A549 (cell line): ENCODE measurements around the gene HIVEP3. TPM values are rescaled to one million over a fixed set of nuclear protein-coding genes. Genes with fewer than 3 reads are reported as not detected.

Source experiments
- ATAC-seq, 2 experiments: fragments of 200-7000 bp in 1 of 2; fragments of >200 bp in 1 of 2; cut with Nextera tagmentation in 1 of 2; cut with Tn5 transposase in 1 of 2; 3 replicates each; pipeline versions ENCODE4 v1.8.0 to v1.9.1; 2018 to 2020; ENCODE audit warnings: mild to moderate bottlenecking in 1 of 2, moderate library complexity in 1 of 2
- CTCF ChIA-PET: fragments of 300-600 bp; sonication (Branson Sonifier 250); formaldehyde crosslinking; extraction: SDS; loops from one replicate; lab custom pipeline; 2021; ENCODE audit warnings: antibody characterized with exemption, inconsistent platforms; lab: Yijun Ruan, JAX
- POLR2A ChIA-PET: fragments of 350-600 bp; formaldehyde crosslinking; extraction: SDS; loops from one replicate; lab custom pipeline; 2021; ENCODE audit warnings: antibody characterized with exemption, inconsistent platforms; lab: Yijun Ruan, JAX
- DNase-seq, 2 experiments: peaks; one replicate each; pipeline versions ENCODE4 v3.0.0 to v3.0.0-alpha.2; 2011 to 2016; ENCODE audit warnings: low read depth in 1 of 2, low spot score in 1 of 2
- FAIRE-seq: peaks from 2 replicates; lab custom pipeline; 2011; peaks lifted over from hg19 to GRCh38; lab: Jason Lieb, UNC
- H3K27ac ChIP-seq, 2 experiments: fragments of >200 bp; sonication (Bioruptor Twin); formaldehyde crosslinking; 3 replicates each; pipeline ENCODE4 v1.5.1; 2016 to 2017
- H3K4me1 ChIP-seq: fragments of >200 bp; sonication (Bioruptor Twin); formaldehyde crosslinking; 3 replicates; pipeline ENCODE4 v1.6.1; 2016
- H3K4me2 ChIP-seq: fragments of >200 bp; sonication (Bioruptor Twin); formaldehyde crosslinking; 3 replicates; pipeline ENCODE4 v1.6.1; 2016
- H3K4me3 ChIP-seq: fragments of >200 bp; sonication (Bioruptor Twin); formaldehyde crosslinking; 3 replicates; pipeline ENCODE4 v1.5.1; 2016
- H3K9me3 ChIP-seq: fragments of >200 bp; sonication (Bioruptor Twin); formaldehyde crosslinking; 3 replicates; pipeline ENCODE4 v1.6.1; 2016
- BHLHE40 ChIP-seq: IDR thresholded peaks from 2 replicates; pipeline ENCODE4 v1.6.1; 2012; ENCODE audit warnings: low read depth, low read length, inconsistent platforms
- CBX8 ChIP-seq: fragments of 200-600 bp; sonication (generic); IDR thresholded peaks from 2 replicates; pipeline ENCODE4 v1.6.1; 2016
- EHF ChIP-seq: fragments of 250-450 bp; sonication (Bioruptor Pico); IDR thresholded peaks from 2 replicates; pipeline ENCODE4 v1.5.0; 2020; ENCODE audit warnings: mild to moderate bottlenecking
- EP300 ChIP-seq, 2 experiments: fragments of >200 bp; sonication (Bioruptor Twin); formaldehyde crosslinking; IDR thresholded peaks; 2 replicates in 1 of 2; 3 replicates in 1 of 2; pipeline ENCODE4 v1.6.1; 2016 to 2017
- FOSB ChIP-seq: fragments of 250-450 bp; sonication (Bioruptor Pico); IDR thresholded peaks from 2 replicates; pipeline ENCODE4 v1.5.0; 2020; ENCODE audit warnings: mild to moderate bottlenecking, moderate library complexity
- FOSL2 ChIP-seq, 2 experiments: fragments of 450-650 bp in 1 of 2; fragments of >200 bp in 1 of 2; sonication (Bioruptor Twin) in 1 of 2; formaldehyde crosslinking; IDR thresholded peaks; 2 replicates each; pipeline versions ENCODE4 v1.5.0 to v1.6.1; 2016 to 2020; ENCODE audit warnings: mild to moderate bottlenecking in 1 of 2, moderate library complexity in 1 of 2
- FOXS1 ChIP-seq: fragments of 250-450 bp; sonication (Bioruptor Pico); IDR thresholded peaks from 2 replicates; pipeline ENCODE4 v1.5.0; 2020; ENCODE audit warnings: mild to moderate bottlenecking, moderate library complexity
- HDAC2 ChIP-seq: fragments of 200-600 bp; sonication (generic); IDR thresholded peaks from 2 replicates; pipeline ENCODE4 v1.6.1; 2016
- HEYL ChIP-seq: fragments of 250-450 bp; sonication (Bioruptor Pico); IDR thresholded peaks from 2 replicates; pipeline ENCODE4 v1.8.0; 2021; ENCODE audit warnings: mild to moderate bottlenecking, moderate library complexity
- HMGXB4 ChIP-seq: fragments of 250-450 bp; sonication (Bioruptor Pico); IDR thresholded peaks from 2 replicates; pipeline ENCODE4 v1.5.0; 2021; ENCODE audit warnings: mild to moderate bottlenecking, moderate library complexity, borderline replicate concordance
- JUNB ChIP-seq: fragments of >200 bp; sonication (Bioruptor Twin); formaldehyde crosslinking; IDR thresholded peaks from 2 replicates; pipeline ENCODE4 v1.6.1; 2016
- KDM5A ChIP-seq: fragments of 200-600 bp; sonication (generic); IDR thresholded peaks from 2 replicates; pipeline ENCODE4 v1.6.1; 2016; ENCODE audit warnings: antibody characterized with exemption, mild to moderate bottlenecking
- MAX ChIP-seq: IDR thresholded peaks from 2 replicates; pipeline ENCODE4 v1.6.1; 2012
- NR3C1 ChIP-seq: fragments of >200 bp; sonication (Bioruptor Twin); formaldehyde crosslinking; IDR thresholded peaks from 3 replicates; pipeline ENCODE4 v1.6.1; 2017
- RAD21 ChIP-seq, 2 experiments: fragments of >200 bp in 1 of 2; sonication (Bioruptor Twin) in 1 of 2; formaldehyde crosslinking in 1 of 2; IDR thresholded peaks in 1 of 2; conservative IDR thresholded peaks in 1 of 2; 2 replicates in 1 of 2; 3 replicates in 1 of 2; pipeline ENCODE4 v1.6.1; 2012 to 2018; ENCODE audit warnings: inconsistent platforms in 1 of 2
- RCOR1 ChIP-seq: fragments of 150-350 bp; IDR thresholded peaks from 2 replicates; pipeline ENCODE4 v1.6.1; 2014; ENCODE audit warnings: antibody characterized with exemption, low read length, low read depth
- RFX5 ChIP-seq: fragments of 450-650 bp; IDR thresholded peaks from 2 replicates; pipeline ENCODE4 v1.7.1; 2014; ENCODE audit warnings: antibody characterized with exemption, mild to moderate bottlenecking, moderate library complexity
- SMC3 ChIP-seq: fragments of >200 bp; sonication (Bioruptor Twin); formaldehyde crosslinking; IDR thresholded peaks from 3 replicates; pipeline ENCODE4 v1.6.1; 2018; ENCODE audit warnings: inconsistent platforms
- TP53 ChIP-seq: fragments of 250-450 bp; sonication (Bioruptor Pico); IDR thresholded peaks from 2 replicates; pipeline ENCODE4 v1.5.0; 2021; ENCODE audit warnings: mild to moderate bottlenecking, moderate library complexity
- ZC3H11A ChIP-seq: fragments of 450-650 bp; IDR thresholded peaks from 2 replicates; pipeline ENCODE4 v1.6.1; 2014; ENCODE audit warnings: antibody characterized with exemption, mild to moderate bottlenecking
- ZSCAN20 ChIP-seq: fragments of 250-450 bp; sonication (Bioruptor Pico); IDR thresholded peaks from 2 replicates; pipeline ENCODE4 v1.8.0; 2022; ENCODE audit warnings: mild to moderate bottlenecking, moderate library complexity
- WGBS: methylation state at CpG from one replicate; pipeline ENCODE4 v1.1.6; 2017; ENCODE audit errors: missing lambda C conversion rate; 5-methylcytosine and 5-hydroxymethylcytosine counted together
- polyA plus RNA-seq, 4 experiments: library from polyadenylated mRNA; depleted of rRNA in 3 of 4; stranded (reverse); fragments of >200 nt; fragmentation: RNase III in 1 of 4; extraction: RNeasy Plus Mini Kit Qiagen cat#74134 plus additional on column Dnase treatment in 1 of 4; gene quantifications; 2 replicates in 3 of 4; 3 replicates in 1 of 4; pipeline ENCODE4 v1.2.3, GENCODE V29; 2011 to 2017

Gene HIVEP3
- polyA plus RNA-seq, 2 of the 4 experiments (the other 2 are of a cell fraction) = 1.5 to 2.0 TPM

GRCh38 chr1:41646186-41646585, 272.5 kb downstream of the HIVEP3 start:
- no peak for TF ChIP-seq RFX5
- H3K4me2 ChIP-seq = no peak overlapping the region
- FAIRE-seq (no peak), ATAC-seq (no peak), DNase-seq (no peak)
- H3K9me3 ChIP-seq = no peaks in the 10 kb centered on the region
- POLR2A ChIA-PET = no interaction called here
- WGBS = 69% methylated on average over 4 of the region's 4 CpGs
- no peaks in the 10 kb centered on the region for H3K4me1 ChIP-seq
- no peak overlapping the region for H3K4me3 ChIP-seq
- H3K27ac ChIP-seq = no peak overlapping the region
- CTCF ChIA-PET = no interaction called here

GRCh38 chr1:41645062-41645461, 273.7 kb downstream of the HIVEP3 start:
- FAIRE-seq = no peak
- Histone ChIP-seq H3K4me1 (no peaks in the 10 kb centered on the region), H3K4me3 (no peak overlapping the region), H3K27ac (no peak overlapping the region), H3K4me2 (no peak overlapping the region), H3K9me3 (no peaks in the 10 kb centered on the region)
- POLR2A ChIA-PET = no interaction called here
- TF ChIP-seq FOSL2 (IDR thresholded peaks at IDR 0.05) (no peak), FOSL2 (CRISPR knock-in tag; IDR thresholded peaks at IDR 0.05) (no peak), EP300 (IDR thresholded peaks at IDR 0.05) (no peak), EHF (CRISPR knock-in tag) (no peak), RCOR1 (no peak), HDAC2 (no peak), BHLHE40 (no peak), NR3C1 (no peak), MAX (no peak), HMGXB4 (CRISPR knock-in tag) (no peak), CBX8 (no peak), TP53 (CRISPR knock-in tag) (no peak), JUNB (no peak), RAD21 (conservative IDR thresholded peaks at IDR 0.05 in 1 of 2, IDR thresholded peaks at IDR 0.05 in 1 of 2) (no peak), FOSB (CRISPR knock-in tag) (no peak), ZC3H11A (no peak), FOXS1 (no peak)
- no peak for DNase-seq
- no peak for ATAC-seq
- CTCF ChIA-PET = no interaction called here
- WGBS = 100% methylated on average over 1 of the region's 2 CpGs

- 78% methylated on average over 13 of the region's 13 CpGs for WGBS
- H3K4me1 ChIP-seq = no peaks in the 10 kb centered on the region
- H3K27ac ChIP-seq = no peak overlapping the region
- no peak overlapping the region for H3K4me2 ChIP-seq
- no peak for DNase-seq
- no peaks in the 10 kb centered on the region for H3K9me3 ChIP-seq
- TF ChIP-seq KDM5A (no peak), CBX8 (no peak), ZSCAN20 (no peak), MAX (no peak), HEYL (CRISPR knock-in tag) (no peak), SMC3 (no peak)
- TF ChIP-seq, all 56 proteins: peak for 0
- FAIRE-seq (no peak), ATAC-seq (no peak)
- no peak overlapping the region for H3K4me3 ChIP-seq
- CTCF ChIA-PET = no interaction called here
- POLR2A ChIA-PET = no interaction called here
Measured at GRCh38 chr1:41642922-41643821, 275.6 kb downstream of the HIVEP3 start.
